ENCODE data around the gene MYO1A. TPM values are rescaled to one million over a fixed set of nuclear protein-coding genes. Genes with fewer than 3 reads are reported as not detected.

Gene MYO1A
- total and polyA plus RNA-seq, 10 of the 15 experiments (the other 5 are each of a cell fraction or from before 2014, with no cell fraction given) = 0.01 to 0.34 (median 0.15) TPM; not detected in 2

DNA sequence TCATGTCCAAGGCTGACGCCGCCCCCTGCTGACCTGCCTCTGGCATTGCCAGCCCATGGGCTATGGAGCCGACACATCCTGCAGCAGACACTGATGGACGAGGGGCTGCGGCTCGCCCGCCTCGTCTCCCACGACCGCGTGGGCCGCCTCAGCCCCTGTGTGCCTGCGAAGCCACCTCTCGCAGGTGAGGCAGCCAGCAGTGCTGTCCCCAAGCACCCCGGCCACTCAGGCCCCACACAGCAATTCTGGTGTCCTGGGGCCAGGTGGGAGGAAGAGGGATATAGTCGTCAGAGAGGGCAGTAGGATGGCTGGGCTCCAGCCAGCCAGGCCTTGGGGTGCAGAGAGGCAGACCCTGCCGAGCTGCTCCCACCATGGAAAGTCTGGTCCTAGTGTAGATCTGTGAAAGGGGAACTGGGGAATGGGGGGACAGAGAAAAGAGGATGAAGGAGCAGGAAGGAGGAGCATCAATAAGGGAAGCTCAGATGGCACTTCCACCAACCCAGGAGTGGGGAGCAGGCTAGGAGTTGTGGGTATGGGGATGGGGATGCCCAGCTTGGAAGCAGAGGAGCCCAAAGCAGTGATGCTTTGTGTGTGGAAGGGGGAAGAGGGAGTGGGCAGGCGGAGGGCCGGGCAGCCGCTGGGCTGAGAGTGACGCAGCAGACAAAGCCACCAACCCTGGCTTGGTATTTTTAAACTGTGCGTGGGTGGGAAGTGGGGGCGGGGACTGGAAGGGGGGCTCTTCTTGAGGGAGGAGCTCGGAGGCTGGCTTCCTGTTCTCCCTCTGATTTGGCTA is 43.7 kb upstream of the MYO1A start (continued):
- TF ChIP-seq, protein P1, sequence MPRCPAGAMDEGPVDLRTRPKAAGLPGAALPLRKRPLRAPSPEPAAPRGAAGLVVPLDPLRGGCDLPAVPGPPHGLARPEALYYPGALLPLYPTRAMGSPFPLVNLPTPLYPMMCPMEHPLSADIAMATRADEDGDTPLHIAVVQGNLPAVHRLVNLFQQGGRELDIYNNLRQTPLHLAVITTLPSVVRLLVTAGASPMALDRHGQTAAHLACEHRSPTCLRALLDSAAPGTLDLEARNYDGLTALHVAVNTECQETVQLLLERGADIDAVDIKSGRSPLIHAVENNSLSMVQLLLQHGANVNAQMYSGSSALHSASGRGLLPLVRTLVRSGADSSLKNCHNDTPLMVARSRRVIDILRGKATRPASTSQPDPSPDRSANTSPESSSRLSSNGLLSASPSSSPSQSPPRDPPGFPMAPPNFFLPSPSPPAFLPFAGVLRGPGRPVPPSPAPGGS (IDR thresholded peaks at IDR 0.05; ENCODE audit: borderline replicate concordance, insufficient read depth, low read depth, low read length, poor library complexity, severe bottlenecking) = no peak
- TF ChIP-seq BRCA1 (IDR thresholded peaks at IDR 0.05; ENCODE audit: low read depth, low read length) = no peak
- TF ChIP-seq ATF3 (IDR thresholded peaks at IDR 0.05; ENCODE audit: borderline replicate concordance, extremely low read depth, low read depth, low read length) = no peak
- TF ChIP-seq NBN (IDR thresholded peaks at IDR 0.05) = peak; percentile 45
- peak; percentile 81 for TF ChIP-seq GATAD2B (conservative IDR thresholded peaks at IDR 0.05; ENCODE audit: low read depth)

DNA sequence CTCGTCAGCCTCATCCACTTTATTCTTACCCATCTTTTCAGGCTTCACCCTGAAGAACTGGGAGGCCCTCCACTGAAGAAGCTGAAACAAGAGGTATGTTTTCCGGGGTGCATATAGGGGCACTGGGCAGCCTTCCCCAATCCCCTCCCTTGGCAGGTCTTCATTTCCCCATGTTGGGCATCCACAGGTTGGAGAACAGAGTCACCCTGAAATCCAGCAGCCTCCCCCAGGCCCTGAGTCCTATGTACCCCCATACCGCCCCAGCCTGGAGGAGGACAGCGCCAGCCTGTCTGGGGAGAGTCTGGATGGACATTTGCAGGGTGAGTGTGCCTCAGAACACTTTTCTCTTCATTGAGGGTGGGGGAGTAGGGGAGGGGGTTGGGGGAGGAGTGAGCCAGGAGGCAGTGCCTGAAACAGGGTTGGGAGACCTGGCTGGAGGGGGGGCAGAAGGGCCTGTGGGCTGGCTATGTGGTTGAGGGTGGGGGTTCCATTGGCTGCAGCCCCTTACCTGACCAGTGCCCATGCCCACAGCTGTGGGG is 43.0 kb upstream of the MYO1A start:
- Histone ChIP-seq H3K27ac (ENCODE audit: control insufficient read depth, insufficient read depth) (peak overlapping the region; percentile 84), H3K9ac (ENCODE audit: control insufficient read depth, insufficient read depth, low read length) (peak overlapping the region; percentile 27; the same call in 1 of the 2 replicates), H3K27me3 (replicated peaks in 1 of 2; ENCODE audit: control insufficient read depth in 2 of 2, insufficient read depth in 2 of 2, low read length in 1 of 2) (no peaks in the 10 kb centered on the region), H3K79me2 (ENCODE audit: control insufficient read depth, insufficient read depth, low read length) (peaks cover 34% of the 10 kb centered on the region), H3K4me3 (peak overlapping the region; percentile 75; the same call in 1 of the 2 replicates), H3K9me3 (replicated peaks; ENCODE audit: control insufficient read depth, insufficient read depth, low read length) (no peaks in the 10 kb centered on the region), H3K36me3 (ENCODE audit: control insufficient read depth in 2 of 2, insufficient read depth in 2 of 2, low read length in 1 of 2) (peaks cover 17 to 21% of the 10 kb centered on the region in 2 experiments), H4K20me1 (ENCODE audit: control insufficient read depth, insufficient read depth) (no peaks in the 10 kb centered on the region), H3K4me2 (ENCODE audit: control insufficient read depth, insufficient read depth) (peak overlapping the region; percentile 97), H2AFZ (ENCODE audit: control insufficient read depth, low read depth, low read length) (no peak overlapping the region), H3K4me1 (ENCODE audit: control insufficient read depth, insufficient read depth, low read length) (peaks cover 38% of the 10 kb centered on the region)
- POLR2A ChIA-PET = interaction anchor here (0.8 to 7.6 kb wide), 5 partner anchors 14 to 403 kb away, joined by 3 to 74 read pairs (median 17); partner anchors contain the start of genes NEMP1 and STAT6
- TF ChIP-seq BHLHE40 (IDR thresholded peaks at IDR 0.05; ENCODE audit: borderline replicate concordance in 1 of 2, low read depth in 2 of 2, low read length in 1 of 2) (no peak), IKZF2 (IDR thresholded peaks at IDR 0.05) (no peak), BCLAF1 (IDR thresholded peaks at IDR 0.05) (no peak), ZNF274 (IDR thresholded peaks at IDR 0.05; ENCODE audit: insufficient read depth, insufficient read length) (no peak), NR2F1 (conservative IDR thresholded peaks at IDR 0.05) (0 out of 2 replicates have a peak, but pooled peaks have one; percentile 19), CHD2 (IDR thresholded peaks at IDR 0.05; ENCODE audit: borderline replicate concordance, low read depth, low read length) (0 out of 2 replicates have a peak, but pooled peaks have one; percentile 12), MTA2 (IDR thresholded peaks at IDR 0.05; ENCODE audit: low read depth) (no peak)
- no peak for ATAC-seq
- WGBS (ENCODE audit: insufficient coverage, insufficient replicate concordance, low lambda C conversion rate, missing lambda C conversion rate) = 80% methylated on average over 4 of the region's 4 CpGs
- in situ Hi-C loops (cut with MboI) = no loop called here
- SMC1A ChIA-PET (ENCODE audit: uncharacterized antibody, unreplicated experiment) = interaction anchor here (1.1 to 10.4 kb wide), 5 partner anchors 15 to 84 kb away, joined by 4 to 169 read pairs (median 41); partner anchors contain the start of genes NEMP1 and STAT6
- intact Hi-C loops (cut with micrococcal nuclease; ENCODE audit: unreplicated experiment) = loop anchor here (1.0 kb wide), 2 partner anchors 18 to 24 kb away; partner anchors contain the start of gene STAT6
- no TSS peak for BruUV-seq (replicated peaks)
- RAD21 ChIA-PET (ENCODE audit: unreplicated experiment) = interaction anchor here (1.0 to 8.8 kb wide), 11 partner anchors 11 to 387 kb away, joined by 3 to 199 read pairs (median 5); partner anchors contain the start of genes ARHGAP9, NEMP1, SHMT2 and STAT6
- DNase-seq (ENCODE audit: low read depth, low spot score) = no peak
- no peak for FAIRE-seq
- CTCF ChIA-PET = interaction anchor here (0.6 to 9.0 kb wide), 19 partner anchors 10 to 89 kb away, joined by 3 to 205 read pairs (median 4); partner anchors contain the start of genes NEMP1 and STAT6

Measured in GM12878 (cell line).